HepG2 (cell line): ENCODE results near the gene CD58. TPM values are rescaled to one million over a fixed set of nuclear protein-coding genes. Genes with fewer than 3 reads are reported as not detected.

Experiments
- ATAC-seq: fragments of 200-7000 bp; cut with Tn5 transposase; 3 replicates; pipeline ENCODE4 v1.9.1; 2020; ENCODE audit warnings: mild to moderate bottlenecking, moderate library complexity
- BruUV-seq: library from RNA; stranded (reverse); fragments of 400-500 nt; replicated peaks from 2 replicates; lab custom pipeline; 2021; lab: Mats Ljungman, UMichigan
- CTCF ChIA-PET: fragments of 300-600 bp; formaldehyde crosslinking; extraction: SDS; loops from one replicate; lab custom pipeline; 2021; ENCODE audit warnings: low total read pairs, inconsistent platforms, low intra/inter-chr PET ratio; lab: Yijun Ruan, JAX
- POLR2A ChIA-PET: fragments of 350-600 bp; sonication (Branson Sonifier 250); formaldehyde crosslinking; loops from one replicate; lab custom pipeline; 2020; ENCODE audit warnings: antibody characterized with exemption, inconsistent platforms; lab: Yijun Ruan, JAX
- DNase-seq: peaks from one replicate; pipeline ENCODE4 v3.0.0-alpha.2; 2015; ENCODE audit warnings: low spot score
- FAIRE-seq: peaks from 3 replicates; lab custom pipeline; 2011; peaks lifted over from hg19 to GRCh38; lab: Jason Lieb, UNC
- H2AFZ ChIP-seq: one replicate; pipeline ENCODE4 v1.6.1; 2011; ENCODE audit warnings: low read length, inconsistent platforms
- H3K27ac ChIP-seq: fragments of 300-600 bp; 3 replicates; pipeline ENCODE4 v1.8.0; 2011; ENCODE audit warnings: mixed run types, mild to moderate bottlenecking, mixed read lengths, low read length, inconsistent platforms; ENCODE audit not compliant: insufficient read depth; ENCODE audit errors: extremely low read length
- H3K27me3 ChIP-seq, 2 experiments: fragments of 200-600 bp in 1 of 2; 2 replicates in 1 of 2; 3 replicates in 1 of 2; pipeline versions ENCODE4 v1.6.0 to v1.8.0; 2011; ENCODE audit warnings: low read length in 2 of 2, mild to moderate bottlenecking in 2 of 2, moderate library complexity in 2 of 2, inconsistent platforms in 1 of 2; ENCODE audit not compliant: insufficient read depth in 2 of 2, control insufficient read depth in 1 of 2
- H3K36me3 ChIP-seq, 2 experiments: fragments of 200-600 bp in 1 of 2; replicated peaks in 1 of 2; 2 replicates in 1 of 2; 3 replicates in 1 of 2; pipeline versions ENCODE4 v1.5.1 to v1.8.0; 2011; ENCODE audit warnings: low read length in 2 of 2, inconsistent platforms in 1 of 2; ENCODE audit not compliant: insufficient read depth in 2 of 2, control insufficient read depth in 1 of 2
- H3K4me1 ChIP-seq: 2 replicates; pipeline ENCODE4 v1.5.1; 2012; ENCODE audit warnings: low read length, inconsistent platforms; ENCODE audit not compliant: insufficient read depth
- H3K4me2 ChIP-seq: 2 replicates; pipeline ENCODE4 v1.6.0; 2011; ENCODE audit warnings: low read depth, low read length, inconsistent platforms
- H3K4me3 ChIP-seq, 3 experiments: fragments of 200-600 bp in 1 of 3; sonication (generic), shearing (Covaris generic) in 1 of 3; replicated peaks in 1 of 3; 2 replicates each; pipeline ENCODE4 v1.5.1; 2011 to 2016; ENCODE audit warnings: low read length in 3 of 3, inconsistent platforms in 2 of 3, low read depth in 2 of 3, mild to moderate bottlenecking in 2 of 3, control low read depth in 1 of 3, mixed read lengths in 1 of 3; ENCODE audit not compliant: insufficient read depth in 1 of 3
- H3K79me2 ChIP-seq: one replicate; pipeline ENCODE4 v1.6.1; 2011; ENCODE audit warnings: low read length, inconsistent platforms; ENCODE audit not compliant: insufficient read depth
- H3K9ac ChIP-seq: 2 replicates; pipeline ENCODE4 v1.6.0; 2011; ENCODE audit warnings: mild to moderate bottlenecking, low read depth, low read length, inconsistent platforms; ENCODE audit not compliant: insufficient read depth
- H3K9me3 ChIP-seq: 2 replicates; pipeline ENCODE4 v1.5.1; 2012; ENCODE audit warnings: mild to moderate bottlenecking, low read length
- H4K20me1 ChIP-seq: 2 replicates; pipeline ENCODE4 v1.6.0; 2011; ENCODE audit warnings: inconsistent platforms, mild to moderate bottlenecking, low read length, moderate library complexity; ENCODE audit not compliant: insufficient read depth
- HMG20A ChIP-seq: IDR thresholded peaks from 2 replicates; pipeline ENCODE4 v1.6.1; 2016; ENCODE audit warnings: borderline replicate concordance
- JDP2 ChIP-seq: sonication (generic); formaldehyde crosslinking; IDR thresholded peaks from 2 replicates; pipeline ENCODE4 v1.8.1; 2022; ENCODE audit warnings: missing genetic modification reagents, borderline replicate concordance
- ZNF562 ChIP-seq: sonication (generic); formaldehyde crosslinking; IDR thresholded peaks from 2 replicates; pipeline ENCODE4 v1.8.0; 2022; ENCODE audit warnings: missing genetic modification reagents, borderline replicate concordance
- ZNF781 ChIP-seq: sonication (generic); formaldehyde crosslinking; IDR thresholded peaks from 2 replicates; pipeline ENCODE4 v1.5.1; 2020; ENCODE audit warnings: borderline replicate concordance, mild to moderate bottlenecking, missing genetic modification reagents; ENCODE audit errors: not compliant biosample characterization
- WGBS: methylation state at CpG from one replicate; pipeline ENCODE4 v1.1.6; 2017; ENCODE audit warnings: low lambda C conversion rate; 5-methylcytosine and 5-hydroxymethylcytosine counted together
- in situ Hi-C: cut with HindIII; loops from 2 replicates; pipeline ENCODE4 v1.10.0; 2017; ENCODE audit warnings: low pct_unique_long_range_greater_than_20kb; ENCODE audit not compliant: extremely low pct_ligation_motif_present
- intact Hi-C: fragments of 100-400 bp; cut with micrococcal nuclease; formaldehyde crosslinking; loops from one replicate; pipeline ENCODE4 v1.10.0; 2022; ENCODE audit not compliant: unreplicated experiment
- polyA plus RNA-seq, 8 experiments: library from polyadenylated mRNA; depleted of rRNA in 3 of 8; stranded (reverse) in 7 of 8; unstranded in 1 of 8; fragments of >200 nt; fragmentation: Illumina TruSeq in 4 of 8; extraction: Trizol in 4 of 8; gene quantifications; 2 replicates each; pipeline versions ENCODE4 v1.2.1 to v1.2.3, GENCODE V29; 2011 to 2016; ENCODE audit warnings: low read depth in 4 of 8, missing spikeins in 1 of 8, mixed read lengths in 1 of 8; ENCODE audit not compliant: insufficient read depth in 1 of 8
- total RNA-seq, 5 experiments: library from RNA; depleted of rRNA; stranded (reverse); fragments of >200 nt; fragmentation: Illumina TruSeq; extraction: Trizol; gene quantifications; 2 replicates each; pipeline ENCODE4 v1.2.3, GENCODE V29; 2016; ENCODE audit warnings: low read depth in 1 of 5
- TF ChIP-seq, protein P1 (sequence below): IDR thresholded peaks from 2 replicates; pipeline ENCODE4 v1.6.1; 2016; ENCODE audit warnings: missing genetic modification reagents, missing compliant biosample characterization

CD58 gene
- total and polyA plus RNA-seq, 2 of the 13 experiments (the other 11 are each of a cell fraction or from before 2014, with no cell fraction given): 9.4 to 13.5 TPM

GRCh38 chr1:116560704-116561490 is 9.9 kb downstream of the CD58 start (continued):
- TF ChIP-seq ZNF781 (CRISPR knock-in tag) (no peak), JDP2 (CRISPR knock-in tag) (no peak), HMG20A (no peak)
- TF ChIP-seq, protein P1, sequence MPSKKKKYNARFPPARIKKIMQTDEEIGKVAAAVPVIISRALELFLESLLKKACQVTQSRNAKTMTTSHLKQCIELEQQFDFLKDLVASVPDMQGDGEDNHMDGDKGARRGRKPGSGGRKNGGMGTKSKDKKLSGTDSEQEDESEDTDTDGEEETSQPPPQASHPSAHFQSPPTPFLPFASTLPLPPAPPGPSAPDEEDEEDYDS (CRISPR knock-in tag): no peak

GRCh38 chr1:116559304-116559761 is 11.5 kb downstream of the CD58 start:
- H4K20me1 ChIP-seq: no peaks in the 10 kb centered on the region
- H3K4me1 ChIP-seq: no peaks in the 10 kb centered on the region
- intact Hi-C loops (no loop called here), in situ Hi-C loops (no loop called here)
- no peaks in the 10 kb centered on the region for H3K79me2 ChIP-seq
- DNase-seq (no peak), FAIRE-seq (no peak), ATAC-seq (no peak)
- no peak overlapping the region for H3K27ac ChIP-seq
- ChIA-PET CTCF (no interaction called here), POLR2A (no interaction called here)
- no TSS peak for BruUV-seq
- H2AFZ ChIP-seq: no peak overlapping the region
- WGBS: 93% methylated on average over 8 of the region's 8 CpGs
- no peak overlapping the region for H3K4me2 ChIP-seq
- no peak overlapping the region for H3K4me3 ChIP-seq
- no peak for TF ChIP-seq ZNF562 (CRISPR knock-in tag)
- peaks cover 13% of the 10 kb centered on the region for H3K9me3 ChIP-seq
- peaks cover 0 to 4% of the 10 kb centered on the region in 2 experiments; a peak in 1 of 5 replicates for H3K36me3 ChIP-seq
- H3K27me3 ChIP-seq: no peaks in the 10 kb centered on the region
- H3K9ac ChIP-seq: no peak overlapping the region
